Caco-2 (cell line): ENCODE measurements around the gene CORIN. TPM values are rescaled to one million over a fixed set of nuclear protein-coding genes. Genes with fewer than 3 reads are reported as not detected.

Experiments used
- BruUV-seq: library from RNA; stranded (reverse); fragments of 400-500 nt; replicated peaks from 2 replicates; lab custom pipeline; 2021; lab: Mats Ljungman, UMichigan
- CTCF ChIA-PET: fragments of 300-600 bp; sonication (Branson Sonifier 250); formaldehyde crosslinking; loops from one replicate; lab custom pipeline; 2022; ENCODE audit warnings: antibody characterized with exemption; lab: Charles Lee
- POLR2A ChIA-PET: fragments of 300-600 bp; sonication (Branson Sonifier 250); formaldehyde crosslinking; loops from one replicate; lab custom pipeline; 2022; ENCODE audit warnings: antibody characterized with exemption; lab: Charles Lee
- DNase-seq, 2 experiments: peaks; one replicate each; pipeline versions ENCODE4 v3.0.0 to v3.0.0-alpha.2; 2020 to 2022
- H3K27me3 ChIP-seq: replicated peaks from 2 replicates; pipeline ENCODE4 v1.6.0; 2011; ENCODE audit warnings: low read length; ENCODE audit not compliant: control insufficient read depth, insufficient read depth
- H3K36me3 ChIP-seq: 2 replicates; pipeline ENCODE4 v1.5.1; 2011; ENCODE audit warnings: low read length; ENCODE audit not compliant: control insufficient read depth, insufficient read depth
- H3K4me1 ChIP-seq: fragments of 250-450 bp; sonication (Bioruptor Pico); 2 replicates; pipeline ENCODE4 v1.5.1; 2020; ENCODE audit warnings: mild to moderate bottlenecking
- H3K4me3 ChIP-seq: 2 replicates; pipeline ENCODE4 v1.5.1; 2011; ENCODE audit warnings: low read depth, mild to moderate bottlenecking, control low read depth, low read length
- H3K9me3 ChIP-seq: fragments of 250-450 bp; sonication (Bioruptor Pico); 2 replicates; pipeline ENCODE4 v1.5.1; 2020; ENCODE audit warnings: mild to moderate bottlenecking, moderate library complexity
- H3K27ac Mint-ChIP-seq: one replicate; pipeline ENCODE4 v1.8.0; 2022; ENCODE audit warnings: mixed read lengths; ENCODE audit not compliant: unreplicated experiment
- H3K27me3 Mint-ChIP-seq: one replicate; pipeline ENCODE4 v1.8.0; 2022; ENCODE audit warnings: mixed read lengths; ENCODE audit not compliant: insufficient read depth, unreplicated experiment
- H3K36me3 Mint-ChIP-seq: one replicate; pipeline ENCODE4 v1.8.0; 2022; ENCODE audit warnings: mild to moderate bottlenecking, mixed read lengths; ENCODE audit not compliant: insufficient read depth, unreplicated experiment
- H3K4me1 Mint-ChIP-seq: one replicate; pipeline ENCODE4 v1.8.0; 2022; ENCODE audit warnings: low read depth, mixed read lengths; ENCODE audit not compliant: unreplicated experiment
- H3K4me3 Mint-ChIP-seq: one replicate; pipeline ENCODE4 v1.8.0; 2022; ENCODE audit warnings: mild to moderate bottlenecking, moderate library complexity, mixed read lengths; ENCODE audit not compliant: unreplicated experiment
- H3K9me3 Mint-ChIP-seq: one replicate; pipeline ENCODE4 v1.8.0; 2022; ENCODE audit warnings: mixed read lengths; ENCODE audit not compliant: unreplicated experiment
- CTCF ChIP-seq, 2 experiments: fragments of 200-600 bp in 1 of 2; IDR thresholded peaks; 1 replicate in 1 of 2; 2 replicates in 1 of 2; pipeline versions ENCODE4 v1.5.1 to v1.8.0; 2011 to 2022; ENCODE audit warnings: antibody characterized with exemption in 1 of 2, control low read depth in 1 of 2, inconsistent platforms in 1 of 2, low read depth in 1 of 2, low read length in 1 of 2, mild to moderate bottlenecking in 1 of 2, moderate library complexity in 1 of 2; ENCODE audit not compliant: insufficient read depth in 1 of 2, severe bottlenecking in 1 of 2, unreplicated experiment in 1 of 2
- intact Hi-C: fragments of 100-400 bp; cut with micrococcal nuclease; formaldehyde crosslinking; loops from one replicate; pipeline ENCODE4 v1.10.0; 2022; ENCODE audit not compliant: unreplicated experiment
- total RNA-seq: library from RNA; stranded (reverse); gene quantifications from 2 replicates; pipeline ENCODE4 v1.2.3, GENCODE V29; 2022

Gene CORIN
- total RNA-seq, 1 experiment from 2014 or later = 0.27 TPM

- H3K36me3 ChIP-seq = no peaks in the 10 kb centered on the region
- Mint-ChIP-seq H3K27me3 (peaks cover 7% of the 10 kb centered on the region), H3K4me3 (no peak overlapping the region), H3K27ac (no peak overlapping the region), H3K4me1 (no peaks in the 10 kb centered on the region), H3K36me3 (no peaks in the 10 kb centered on the region), H3K9me3 (peaks cover 13% of the 10 kb centered on the region)
- no peak for DNase-seq
- H3K9me3 ChIP-seq = no peaks in the 10 kb centered on the region
- ChIA-PET POLR2A (no interaction called here), CTCF (no interaction called here)
- intact Hi-C loops = no loop called here
- BruUV-seq = no TSS peak
- no peaks in the 10 kb centered on the region for H3K27me3 ChIP-seq
- H3K4me3 ChIP-seq = no peak overlapping the region
- H3K4me1 ChIP-seq = no peaks in the 10 kb centered on the region
- no peak for TF ChIP-seq CTCF (IDR thresholded peaks at IDR 0.05; ENCODE audit: insufficient read depth in 1 of 2, low read depth in 1 of 2, low read length in 1 of 2, severe bottlenecking in 1 of 2, unreplicated experiment in 1 of 2)
Measured at GRCh38 chr4:47639531-47639930, 198.3 kb downstream of the CORIN start.

GRCh38 chr4:47631161-47631560 is 206.7 kb downstream of the CORIN start:
- H3K4me3 ChIP-seq = no peak overlapping the region
- H3K27ac Mint-ChIP-seq = no peak overlapping the region
- H3K4me1 ChIP-seq = no peaks in the 10 kb centered on the region; the same call in 1 of the 2 replicates
- no peaks in the 10 kb centered on the region for H3K27me3 ChIP-seq
- no peaks in the 10 kb centered on the region for H3K9me3 ChIP-seq
- no peaks in the 10 kb centered on the region for H3K4me1 Mint-ChIP-seq
- POLR2A ChIA-PET = no interaction called here
- CTCF ChIA-PET = no interaction called here
- no peak for DNase-seq
- H3K27me3 Mint-ChIP-seq = peaks cover 13% of the 10 kb centered on the region
- no peaks in the 10 kb centered on the region for H3K9me3 Mint-ChIP-seq
- intact Hi-C loops = no loop called here
- no TSS peak for BruUV-seq
- H3K4me3 Mint-ChIP-seq = no peak overlapping the region
- H3K36me3 Mint-ChIP-seq = no peaks in the 10 kb centered on the region
- no peak for TF ChIP-seq CTCF (IDR thresholded peaks at IDR 0.05; ENCODE audit: insufficient read depth in 1 of 2, low read depth in 1 of 2, low read length in 1 of 2, severe bottlenecking in 1 of 2, unreplicated experiment in 1 of 2)
- H3K36me3 ChIP-seq = no peaks in the 10 kb centered on the region

- no peak overlapping the region for H3K27ac Mint-ChIP-seq
- intact Hi-C loops = no loop called here
- BruUV-seq = no TSS peak
- no peak for DNase-seq
- no peaks in the 10 kb centered on the region for H3K9me3 ChIP-seq
- no peak overlapping the region for H3K4me3 ChIP-seq
- no peaks in the 10 kb centered on the region for H3K4me1 Mint-ChIP-seq
- no peaks in the 10 kb centered on the region for H3K36me3 Mint-ChIP-seq
- TF ChIP-seq CTCF (IDR thresholded peaks at IDR 0.05; ENCODE audit: insufficient read depth in 1 of 2, low read depth in 1 of 2, low read length in 1 of 2, severe bottlenecking in 1 of 2, unreplicated experiment in 1 of 2) = no peak
- H3K9me3 Mint-ChIP-seq = no peaks in the 10 kb centered on the region
- ChIA-PET CTCF (no interaction called here), POLR2A (no interaction called here)
- no peaks in the 10 kb centered on the region; the same call in 1 of the 2 replicates for H3K4me1 ChIP-seq
- no peaks in the 10 kb centered on the region for H3K36me3 ChIP-seq
- peaks cover 2% of the 10 kb centered on the region for H3K27me3 Mint-ChIP-seq
- no peaks in the 10 kb centered on the region for H3K27me3 ChIP-seq
- H3K4me3 Mint-ChIP-seq = no peak overlapping the region
Measured at GRCh38 chr4:47624031-47624441, 213.8 kb downstream of the CORIN start.
